Measurements from ENCODE around the gene ACSF2. TPM values are rescaled to one million over a fixed set of nuclear protein-coding genes. Genes with fewer than 3 reads are reported as not detected.

Gene ACSF2
- polyA plus RNA-seq, 1 of the 3 experiments (the other 2 are of a cell fraction), result 46.6 TPM

DNA sequence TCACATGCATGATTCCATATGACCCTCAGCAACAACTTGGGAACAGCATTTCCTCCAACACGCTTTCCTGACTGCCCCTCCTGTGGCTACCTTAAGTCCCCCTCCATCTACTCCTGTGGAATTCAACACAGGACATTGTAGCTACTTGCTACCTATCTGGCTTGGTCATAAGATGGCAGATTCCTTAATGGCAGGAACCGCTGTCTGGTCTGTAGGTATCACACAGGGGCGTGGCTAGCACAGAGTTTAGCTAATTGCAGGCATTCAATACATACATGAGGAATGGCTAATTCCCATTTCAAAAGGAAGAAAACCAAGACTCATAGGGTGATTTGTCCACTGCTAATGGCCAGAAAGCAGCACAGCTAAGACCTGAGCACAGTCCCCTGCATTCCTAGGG, 37.3 kb upstream of the ACSF2 start (continued):
- TF ChIP-seq, protein P1, sequence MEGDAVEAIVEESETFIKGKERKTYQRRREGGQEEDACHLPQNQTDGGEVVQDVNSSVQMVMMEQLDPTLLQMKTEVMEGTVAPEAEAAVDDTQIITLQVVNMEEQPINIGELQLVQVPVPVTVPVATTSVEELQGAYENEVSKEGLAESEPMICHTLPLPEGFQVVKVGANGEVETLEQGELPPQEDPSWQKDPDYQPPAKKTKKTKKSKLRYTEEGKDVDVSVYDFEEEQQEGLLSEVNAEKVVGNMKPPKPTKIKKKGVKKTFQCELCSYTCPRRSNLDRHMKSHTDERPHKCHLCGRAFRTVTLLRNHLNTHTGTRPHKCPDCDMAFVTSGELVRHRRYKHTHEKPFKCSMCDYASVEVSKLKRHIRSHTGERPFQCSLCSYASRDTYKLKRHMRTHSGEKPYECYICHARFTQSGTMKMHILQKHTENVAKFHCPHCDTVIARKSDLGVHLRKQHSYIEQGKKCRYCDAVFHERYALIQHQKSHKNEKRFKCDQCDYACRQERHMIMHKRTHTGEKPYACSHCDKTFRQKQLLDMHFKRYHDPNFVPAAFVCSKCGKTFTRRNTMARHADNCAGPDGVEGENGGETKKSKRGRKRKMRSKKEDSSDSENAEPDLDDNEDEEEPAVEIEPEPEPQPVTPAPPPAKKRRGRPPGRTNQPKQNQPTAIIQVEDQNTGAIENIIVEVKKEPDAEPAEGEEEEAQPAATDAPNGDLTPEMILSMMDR (IDR thresholded peaks at IDR 0.05), result no peak
- TF ChIP-seq JUND (IDR thresholded peaks at IDR 0.05), result no peak
- TF ChIP-seq, protein P2, sequence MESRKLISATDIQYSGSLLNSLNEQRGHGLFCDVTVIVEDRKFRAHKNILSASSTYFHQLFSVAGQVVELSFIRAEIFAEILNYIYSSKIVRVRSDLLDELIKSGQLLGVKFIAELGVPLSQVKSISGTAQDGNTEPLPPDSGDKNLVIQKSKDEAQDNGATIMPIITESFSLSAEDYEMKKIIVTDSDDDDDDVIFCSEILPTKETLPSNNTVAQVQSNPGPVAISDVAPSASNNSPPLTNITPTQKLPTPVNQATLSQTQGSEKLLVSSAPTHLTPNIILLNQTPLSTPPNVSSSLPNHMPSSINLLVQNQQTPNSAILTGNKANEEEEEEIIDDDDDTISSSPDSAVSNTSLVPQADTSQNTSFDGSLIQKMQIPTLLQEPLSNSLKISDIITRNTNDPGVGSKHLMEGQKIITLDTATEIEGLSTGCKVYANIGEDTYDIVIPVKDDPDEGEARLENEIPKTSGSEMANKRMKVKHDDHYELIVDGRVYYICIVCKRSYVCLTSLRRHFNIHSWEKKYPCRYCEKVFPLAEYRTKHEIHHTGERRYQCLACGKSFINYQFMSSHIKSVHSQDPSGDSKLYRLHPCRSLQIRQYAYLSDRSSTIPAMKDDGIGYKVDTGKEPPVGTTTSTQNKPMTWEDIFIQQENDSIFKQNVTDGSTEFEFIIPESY (IDR thresholded peaks at IDR 0.05; ENCODE audit: borderline replicate concordance, low read depth), result no peak
- TF ChIP-seq CHD2 (IDR thresholded peaks at IDR 0.05; ENCODE audit: low read length, partially characterized antibody), result no peak
- TF ChIP-seq, protein P3, sequence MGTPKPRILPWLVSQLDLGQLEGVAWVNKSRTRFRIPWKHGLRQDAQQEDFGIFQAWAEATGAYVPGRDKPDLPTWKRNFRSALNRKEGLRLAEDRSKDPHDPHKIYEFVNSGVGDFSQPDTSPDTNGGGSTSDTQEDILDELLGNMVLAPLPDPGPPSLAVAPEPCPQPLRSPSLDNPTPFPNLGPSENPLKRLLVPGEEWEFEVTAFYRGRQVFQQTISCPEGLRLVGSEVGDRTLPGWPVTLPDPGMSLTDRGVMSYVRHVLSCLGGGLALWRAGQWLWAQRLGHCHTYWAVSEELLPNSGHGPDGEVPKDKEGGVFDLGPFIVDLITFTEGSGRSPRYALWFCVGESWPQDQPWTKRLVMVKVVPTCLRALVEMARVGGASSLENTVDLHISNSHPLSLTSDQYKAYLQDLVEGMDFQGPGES (IDR thresholded peaks at IDR 0.05; ENCODE audit: low read depth, low read length), result no peak
- TF ChIP-seq RXRA (IDR thresholded peaks at IDR 0.05; ENCODE audit: borderline replicate concordance, low read depth), result no peak
- no peak for TF ChIP-seq RAD21 (IDR thresholded peaks at IDR 0.05; ENCODE audit: low read length)
- no peak for TF ChIP-seq EZH2phosphoT487 (IDR thresholded peaks at IDR 0.05; ENCODE audit: borderline replicate concordance, low read depth)
- TF ChIP-seq, protein P4, sequence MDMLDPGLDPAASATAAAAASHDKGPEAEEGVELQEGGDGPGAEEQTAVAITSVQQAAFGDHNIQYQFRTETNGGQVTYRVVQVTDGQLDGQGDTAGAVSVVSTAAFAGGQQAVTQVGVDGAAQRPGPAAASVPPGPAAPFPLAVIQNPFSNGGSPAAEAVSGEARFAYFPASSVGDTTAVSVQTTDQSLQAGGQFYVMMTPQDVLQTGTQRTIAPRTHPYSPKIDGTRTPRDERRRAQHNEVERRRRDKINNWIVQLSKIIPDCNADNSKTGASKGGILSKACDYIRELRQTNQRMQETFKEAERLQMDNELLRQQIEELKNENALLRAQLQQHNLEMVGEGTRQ (IDR thresholded peaks at IDR 0.05; ENCODE audit: borderline replicate concordance, low read depth, low read length), result no peak
- no peak for TF ChIP-seq FOSL2 (IDR thresholded peaks at IDR 0.05; ENCODE audit: borderline replicate concordance, low read depth)

DNA sequence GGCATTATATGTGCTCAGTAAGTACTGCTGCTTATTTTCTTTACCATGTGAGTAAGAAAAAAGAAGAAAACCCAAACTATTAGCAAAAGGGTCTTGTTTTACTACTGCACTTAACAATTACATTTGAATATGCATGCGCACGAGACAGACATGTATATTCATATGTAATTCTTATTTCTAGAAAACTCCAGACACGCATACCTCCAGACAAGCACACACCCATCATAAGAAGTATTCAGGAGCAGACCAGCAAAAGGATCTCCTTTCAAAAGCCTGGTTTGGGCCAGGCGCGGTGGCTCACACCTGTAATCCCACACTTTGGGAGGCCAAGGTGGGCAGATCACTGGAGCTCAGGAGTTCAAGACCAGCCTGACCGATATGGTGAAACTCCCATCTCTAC, 36.5 kb upstream of the ACSF2 start:
- Histone ChIP-seq H3K4me3 (ENCODE audit: low read depth in 2 of 2, low read length in 1 of 2) (no peak overlapping the region), H3K9me3 (no peaks in the 10 kb centered on the region), H3F3A (replicated peaks; ENCODE audit: insufficient read depth) (peaks cover 20% of the 10 kb centered on the region), H3K9me2 (no peaks in the 10 kb centered on the region), H2AFZ (ENCODE audit: low read depth) (no peak overlapping the region), H3K79me2 (ENCODE audit: insufficient read depth) (peaks cover 57% of the 10 kb centered on the region), H3K4me1 (ENCODE audit: control insufficient read depth in 1 of 2, insufficient read depth in 2 of 2, low read depth in 1 of 2, low read length in 1 of 2) (no peaks in the 10 kb centered on the region; a peak in 1 of 4 replicates), H3K36me3 (replicated peaks in 1 of 2; ENCODE audit: control insufficient read depth in 1 of 2, insufficient read depth in 2 of 2, low read length in 1 of 2) (peaks cover 93 to 97% of the 10 kb centered on the region in 2 experiments), H3K9ac (no peak overlapping the region), H3K4me2 (no peak overlapping the region), H3K27ac (ENCODE audit: low read depth in 2 of 2, low read length in 1 of 2) (no peak overlapping the region), H4K20me1 (ENCODE audit: insufficient read depth) (peaks cover 45% of the 10 kb centered on the region), H3K27me3 (ENCODE audit: insufficient read depth) (no peaks in the 10 kb centered on the region)
- WGBS (ENCODE audit: low lambda C conversion rate), result 97% methylated on average over 6 of the region's 6 CpGs
- DNase-seq, result no peak
- ChIA-PET CTCF (interaction anchor here (2.6 to 4.9 kb wide), 2 partner anchors 7 to 27 kb away, joined by 20 to 21 read pairs; partner anchors contain the start of gene LRRC59), POLR2A (interaction anchor here (0.6 to 2.0 kb wide), 3 partner anchors 8 to 86 kb away, joined by 3 to 7 read pairs (median 4); partner anchors contain the start of gene LRRC59)
- TF ChIP-seq MEF2A (IDR thresholded peaks at IDR 0.05; ENCODE audit: borderline replicate concordance, low read depth) (no peak), NRF1 (IDR thresholded peaks at IDR 0.05; ENCODE audit: low read depth, low read length) (no peak)
- TF ChIP-seq, protein P5, sequence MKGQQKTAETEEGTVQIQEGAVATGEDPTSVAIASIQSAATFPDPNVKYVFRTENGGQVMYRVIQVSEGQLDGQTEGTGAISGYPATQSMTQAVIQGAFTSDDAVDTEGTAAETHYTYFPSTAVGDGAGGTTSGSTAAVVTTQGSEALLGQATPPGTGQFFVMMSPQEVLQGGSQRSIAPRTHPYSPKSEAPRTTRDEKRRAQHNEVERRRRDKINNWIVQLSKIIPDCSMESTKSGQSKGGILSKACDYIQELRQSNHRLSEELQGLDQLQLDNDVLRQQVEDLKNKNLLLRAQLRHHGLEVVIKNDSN (IDR thresholded peaks at IDR 0.05; ENCODE audit: borderline replicate concordance, low read depth), result no peak

Data from SK-N-SH (cell line).